H4 (cell line): ENCODE results near the gene TGFB1I1. TPM values are rescaled to one million over a fixed set of nuclear protein-coding genes. Genes with fewer than 3 reads are reported as not detected.
"Not testable (repeated sequence)": the region's sequence is repeated elsewhere in the genome, so short reads cannot be mapped to it uniquely, and the experiment has no call there.

ENCODE experiments used
- DNase-seq: peaks from one replicate; pipeline ENCODE4 v3.0.0-alpha.2; 2015; ENCODE audit warnings: low spot score
- total RNA-seq: library from RNA; depleted of rRNA; stranded (reverse); fragments of >200 nt; shearing (Covaris generic); gene quantifications from 2 replicates; pipeline ENCODE4 v1.2.3, GENCODE V29; 2014; rRNA removed

TGFB1I1 gene
- total RNA-seq, 1 experiment from 2014 or later = 18.9 TPM

DNA sequence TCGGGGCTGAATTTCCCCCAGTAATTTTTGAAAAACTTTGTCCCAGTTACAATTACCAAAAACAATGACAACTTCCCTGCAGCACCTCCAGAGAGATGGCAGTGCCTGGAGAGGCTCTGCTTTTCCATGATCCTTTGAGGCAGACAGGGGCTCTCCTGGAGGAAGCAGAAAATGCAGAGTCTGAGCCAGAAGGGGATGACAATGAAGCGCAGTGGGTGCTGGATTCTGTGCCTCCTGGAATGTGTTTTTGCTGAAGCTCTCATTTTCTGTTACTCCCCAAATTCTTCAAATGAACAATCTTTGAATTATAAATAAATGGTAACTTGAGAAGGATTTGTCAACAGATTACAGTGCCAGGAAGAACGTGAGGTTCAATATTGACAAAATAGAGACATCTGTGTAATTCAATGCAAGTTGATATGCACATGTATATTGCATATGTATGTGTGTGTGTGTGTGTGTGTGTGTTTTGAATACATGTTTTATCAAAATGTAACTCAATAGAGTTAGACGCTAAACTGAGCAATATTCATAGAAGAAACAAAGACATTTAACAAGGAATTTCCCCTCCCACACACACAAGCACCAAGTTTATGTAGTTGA, 45.9 kb downstream of the TGFB1I1 start:
- no peak for DNase-seq

GRCh38 chr16:31519759-31520431, 47.9 kb downstream of the TGFB1I1 start:
- DNase-seq = no peak

DNA sequence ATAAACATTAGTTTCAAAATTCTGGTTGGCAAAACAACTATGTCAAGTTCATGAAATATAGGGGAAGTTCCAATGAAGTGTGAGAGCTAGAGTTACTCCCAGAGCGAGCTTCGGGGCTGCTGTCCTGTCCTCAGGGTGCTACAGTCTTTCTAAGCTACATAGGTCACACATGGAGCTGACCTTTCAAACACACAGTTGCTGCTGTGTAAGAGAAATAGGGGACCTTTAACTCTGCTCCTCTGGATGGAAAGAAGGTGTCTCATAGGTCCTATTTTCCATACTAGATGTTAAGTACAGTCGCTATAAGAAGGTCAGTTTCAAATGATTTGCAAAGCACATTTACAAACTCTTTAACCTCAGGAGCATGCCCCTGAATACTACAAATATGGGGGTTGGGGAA, 49.4 kb downstream of the TGFB1I1 start:
- no peak for DNase-seq

GRCh38 chr16:31522071-31522470, 50.1 kb downstream of the TGFB1I1 start:
- no peak for DNase-seq

GRCh38 chr16:31523768-31524167, 51.8 kb downstream of the TGFB1I1 start:
- DNase-seq = not testable (repeated sequence)

GRCh38 chr16:31525113-31525512, 53.2 kb downstream of the TGFB1I1 start:
- DNase-seq = no peak

Other genes with a start within 250 kb of the TGFB1I1 start
- 0.02 TPM in 2 replicates for gene ITGAM, start 212.2 kb upstream of the TGFB1I1 start, total RNA-seq
- 1.8 and 4.4 TPM in 2 replicates for gene ITGAX, start 117.0 kb upstream of the TGFB1I1 start, total RNA-seq
- gene ITGAD, start 78.8 kb upstream of the TGFB1I1 start, total RNA-seq = not detected in 2 replicates
- gene COX6A2, start 43.8 kb upstream of the TGFB1I1 start, total RNA-seq = not detected in 2 replicates
- gene ZNF843, start 29.4 kb upstream of the TGFB1I1 start, total RNA-seq = 0.08 TPM in 1 of 2 replicates, not detected in the other
- gene ARMC5, start 12.7 kb upstream of the TGFB1I1 start, total RNA-seq = 5.2 and 5.5 TPM in 2 replicates
- not detected in 2 replicates for gene SLC5A2, start 11.0 kb downstream of the TGFB1I1 start, total RNA-seq
- gene RUSF1, start 36.2 kb downstream of the TGFB1I1 start, total RNA-seq = 34.2 and 36.4 TPM in 2 replicates
- gene AHSP, start 55.7 kb downstream of the TGFB1I1 start, total RNA-seq = not detected in 2 replicates